ENCODE data around the gene HIP1.
"Not testable (repeated sequence)": the region's sequence is repeated elsewhere in the genome, so short reads cannot be mapped to it uniquely, and the experiment has no call there.

Gene HIP1

GRCh38 chr7:75738604-75738974, at the start of gene HIP1:
HIP1 (minus strand) TSS chr7:75738941; CDS start chr7:75738920, 21 bp downstream.
- no peak for DNase-seq (ENCODE audit: low read depth, low spot score)

DNA sequence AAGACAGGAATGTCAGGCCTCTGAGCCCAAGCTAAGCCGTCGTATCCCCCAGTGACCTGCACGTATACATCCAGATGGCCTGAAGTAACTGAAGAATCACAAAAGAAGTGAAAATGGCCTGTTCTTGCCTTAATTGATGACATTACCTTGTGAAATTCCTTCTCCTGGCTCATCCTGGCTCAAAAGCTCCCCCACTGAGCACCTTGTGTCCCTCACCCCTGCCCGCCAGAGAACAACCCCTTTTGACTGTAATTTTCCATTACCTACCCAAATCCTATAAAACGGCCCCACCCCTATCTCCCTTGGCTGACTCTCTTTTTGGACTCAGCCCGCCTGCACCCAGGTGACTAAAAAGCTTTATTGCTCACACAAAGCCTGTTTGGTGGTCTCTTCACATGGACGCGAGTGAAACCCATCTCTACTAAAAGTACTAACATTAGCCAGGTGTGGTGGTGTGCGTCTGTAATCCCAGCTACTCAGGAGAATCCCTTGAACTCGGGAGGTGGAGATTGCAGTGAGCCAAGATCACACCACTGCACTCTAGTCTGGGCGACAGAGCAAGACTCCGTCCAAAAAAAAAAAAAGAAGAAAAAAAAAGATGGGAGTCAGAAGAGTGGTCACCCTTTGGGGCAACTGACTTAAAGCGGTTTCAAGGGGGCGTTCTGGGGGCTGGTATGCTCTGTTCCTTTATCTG, 49.6 kb upstream of the HIP1 start:
- peak; percentile 71 for DNase-seq (ENCODE audit: low read depth, low spot score)

DNA sequence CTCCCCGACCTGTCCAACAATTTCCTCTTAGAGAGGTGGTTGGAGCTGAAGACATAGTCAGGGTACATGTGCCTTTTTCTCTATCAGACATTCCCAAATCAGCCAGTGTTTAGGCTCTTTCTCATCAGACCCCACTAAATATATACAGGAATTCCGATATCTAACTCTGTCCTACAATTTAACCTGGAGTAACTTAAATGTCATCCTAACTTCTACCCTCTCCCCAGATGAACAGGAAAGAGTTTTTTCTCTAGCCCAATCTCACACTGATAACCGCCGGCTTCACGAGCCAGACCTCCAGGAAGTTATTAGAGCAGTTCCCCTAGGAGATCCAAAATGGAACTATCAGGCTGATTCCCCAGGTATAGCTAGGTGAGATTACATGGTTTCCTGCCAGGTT, 44.3 kb upstream of the HIP1 start:
- not testable (repeated sequence) for DNase-seq (ENCODE audit: low read depth, low spot score)

DNA sequence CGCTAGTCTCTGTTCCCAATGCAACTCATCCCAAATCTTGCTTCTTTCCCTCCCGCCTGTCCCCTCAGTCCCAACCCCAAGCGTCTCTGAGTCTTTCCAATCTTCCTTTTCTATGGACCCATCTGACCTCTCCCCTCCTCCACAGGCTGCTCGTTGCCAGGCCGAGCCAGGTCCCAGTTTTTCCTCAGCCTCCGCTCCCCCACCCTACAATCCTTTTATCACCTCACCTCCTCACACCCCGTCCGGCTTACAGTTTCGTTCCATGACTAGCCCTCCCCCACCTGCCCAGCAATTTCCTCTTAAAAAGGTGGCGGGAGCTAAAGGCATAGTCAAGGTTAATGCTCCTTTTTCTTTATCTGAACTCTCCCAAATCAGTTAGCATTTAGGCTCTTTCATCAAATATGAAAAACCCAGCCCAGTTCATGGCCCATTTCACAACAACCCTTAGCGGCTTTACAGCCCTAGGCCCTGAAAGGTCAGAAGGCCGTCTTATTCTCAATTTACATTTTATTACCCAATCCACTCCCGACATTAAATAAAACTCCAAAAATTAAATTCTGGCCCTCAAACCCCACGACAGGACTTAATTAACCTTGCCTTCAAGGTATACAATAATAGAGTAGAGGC, 42.0 kb upstream of the HIP1 start:
- not testable (repeated sequence) for DNase-seq (ENCODE audit: low read depth, low spot score)

DNA sequence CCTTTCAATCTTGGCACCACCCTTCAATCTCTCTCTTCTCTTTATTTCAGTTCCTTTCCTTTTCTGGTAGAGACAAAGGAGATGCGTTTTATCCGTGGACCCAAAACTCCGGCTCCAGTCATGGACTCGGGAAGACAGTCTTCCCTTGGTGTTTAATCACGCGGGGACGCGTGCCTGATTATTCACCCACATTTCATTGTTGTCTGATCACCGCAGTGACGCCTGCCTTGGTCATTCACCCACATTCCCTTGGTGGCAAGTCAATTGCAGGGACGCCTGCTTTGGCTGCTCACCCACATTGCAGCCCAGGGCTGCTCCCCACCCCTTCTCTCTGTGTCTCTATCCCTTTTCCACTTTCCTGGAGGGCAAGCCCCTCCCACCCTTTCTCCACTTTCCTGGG, 40.8 kb upstream of the HIP1 start:
- not testable (repeated sequence) for DNase-seq (ENCODE audit: low read depth, low spot score)

DNA sequence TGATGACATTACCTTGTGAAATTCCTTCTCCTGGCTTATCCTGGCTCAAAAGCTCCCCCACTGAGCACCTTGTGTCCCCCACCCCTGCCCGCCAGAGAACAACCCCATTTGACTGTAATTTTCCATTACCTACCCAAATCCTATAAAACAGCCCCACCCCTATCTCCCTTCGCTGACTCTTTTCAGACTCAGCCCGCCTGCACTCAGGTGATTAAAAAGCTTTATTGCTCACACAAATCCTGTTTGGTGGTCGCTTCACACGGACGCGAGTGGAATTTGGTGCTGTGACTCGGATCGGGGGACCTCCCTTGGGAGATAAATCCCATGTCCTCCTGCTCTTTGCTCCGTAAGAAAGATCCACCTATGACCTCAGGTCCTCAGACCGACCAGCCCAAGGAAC, 40.3 kb upstream of the HIP1 start:
- not testable (repeated sequence) for DNase-seq (ENCODE audit: low read depth, low spot score)

DNA sequence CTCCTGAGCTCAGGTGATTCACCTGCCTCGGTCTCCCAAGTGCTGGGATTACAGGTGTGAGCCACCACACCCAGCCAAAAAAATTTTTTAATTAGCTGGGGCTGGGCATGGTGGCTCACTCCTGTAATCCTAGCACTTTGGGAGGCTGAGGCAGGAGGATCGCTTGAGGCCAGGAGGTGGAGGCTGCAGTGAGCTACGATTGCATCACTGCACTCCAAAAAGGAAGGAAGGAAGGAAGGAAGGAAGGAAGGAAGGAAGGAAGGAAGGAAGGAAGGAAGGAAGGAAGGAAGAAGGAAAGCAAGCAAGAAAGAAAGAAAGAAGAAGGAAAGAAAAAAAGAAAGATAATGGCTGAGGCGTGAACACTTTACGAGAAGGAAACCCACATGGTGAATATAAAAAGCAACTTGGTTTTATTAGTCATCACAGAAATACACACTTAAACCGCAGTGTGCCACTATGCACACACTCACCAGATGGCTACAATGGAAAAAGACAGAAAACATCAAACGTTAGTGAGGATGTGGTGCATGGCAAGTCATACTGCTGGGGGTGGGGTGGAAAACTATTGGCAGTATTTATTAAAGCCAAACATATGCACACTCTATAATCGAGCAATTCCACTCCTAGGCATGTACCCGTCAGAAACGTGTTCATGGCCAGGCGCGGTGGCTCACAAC, 37.7 kb upstream of the HIP1 start:
- DNase-seq (ENCODE audit: low read depth, low spot score), result no peak

- not testable (repeated sequence) for DNase-seq (ENCODE audit: low read depth, low spot score)
Measured at GRCh38 chr7:75773958-75774357, 35.2 kb upstream of the HIP1 start.

DNA sequence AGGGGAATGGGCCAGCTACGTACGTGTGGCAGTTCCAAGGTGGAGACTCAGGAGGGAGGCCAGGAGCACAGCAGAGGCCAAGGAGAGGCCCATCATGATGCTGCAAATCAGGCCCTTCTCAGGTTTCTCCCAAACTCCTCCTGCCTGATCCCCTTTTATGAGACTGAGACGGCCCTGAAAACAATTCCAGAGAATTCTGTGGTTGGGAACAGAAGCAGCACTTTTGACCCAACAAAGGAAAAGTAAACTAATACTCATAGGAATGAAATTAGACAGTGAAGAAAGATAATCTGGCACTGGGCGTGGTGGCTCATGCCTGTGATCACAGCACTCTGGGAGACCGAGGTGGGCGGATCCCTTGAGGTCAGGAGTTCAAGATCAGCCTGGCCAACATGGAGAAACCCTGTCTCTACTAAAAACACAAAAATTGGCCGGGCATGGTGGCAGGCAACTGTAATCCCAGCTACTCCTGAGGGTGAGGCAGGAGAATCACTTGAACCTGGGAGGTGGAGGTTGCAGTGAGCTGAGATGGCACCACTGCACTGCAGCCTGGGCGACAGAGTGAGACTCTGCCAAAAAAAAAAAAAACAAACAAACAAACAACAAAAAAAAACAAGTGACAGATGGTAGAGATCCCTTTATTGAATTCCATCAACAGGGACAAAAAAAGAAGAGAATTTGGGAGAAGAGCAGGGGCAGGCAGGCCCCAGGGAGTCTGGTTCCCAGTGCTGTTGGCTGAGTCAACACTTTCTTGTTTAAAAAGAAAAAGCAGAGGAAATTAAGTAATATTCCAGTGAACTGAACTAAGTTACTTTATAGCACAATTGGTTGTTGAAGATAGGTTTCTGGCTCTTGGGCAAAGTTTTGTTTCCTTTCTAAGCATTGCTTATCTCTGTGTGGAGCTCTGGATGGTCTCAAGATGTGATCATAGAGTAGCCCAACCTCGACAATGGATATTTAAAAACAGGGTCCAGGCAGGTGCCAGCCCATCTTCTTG, 33.6 kb upstream of the HIP1 start, which contains the start of gene CCL26:
TSS of gene CCL26 (minus strand) at position 131 of the 997 bp plus-strand sequence. CDS start at position 96, 35 bp downstream.
- DNase-seq (ENCODE audit: low read depth, low spot score), result no peak

- no peak for DNase-seq (ENCODE audit: low read depth, low spot score)
Measured at GRCh38 chr7:75771224-75771623, 32.5 kb upstream of the HIP1 start.

DNA sequence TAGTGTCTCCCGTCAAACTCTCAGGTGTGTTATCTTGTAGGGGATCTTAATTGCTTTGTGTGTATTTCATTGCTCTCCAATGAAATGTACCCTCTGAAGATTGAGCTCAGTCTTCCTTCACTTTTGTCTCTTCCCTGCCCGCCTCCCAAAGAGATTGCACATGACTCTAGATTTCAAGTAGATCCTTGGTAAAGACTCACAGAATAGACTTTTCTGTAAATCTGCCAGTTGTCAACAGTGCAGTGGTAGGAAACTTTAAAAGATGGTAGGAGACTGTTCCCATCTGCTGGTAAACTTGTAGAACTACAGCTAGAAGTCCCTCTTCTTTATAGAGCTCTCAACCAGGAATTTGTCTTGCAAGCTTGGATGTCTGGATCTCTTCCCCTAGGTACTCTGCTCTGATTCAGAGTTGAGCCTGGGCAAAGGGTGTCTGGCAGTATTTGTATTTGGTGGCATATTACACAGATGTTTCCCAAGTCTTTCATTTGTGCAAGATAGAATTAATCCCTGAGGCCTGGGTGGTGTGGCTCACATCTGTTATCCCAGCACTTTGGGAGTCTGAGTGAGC, 23.7 kb upstream of the HIP1 start:
- DNase-seq (ENCODE audit: low read depth, low spot score), result peak; percentile 40

DNA sequence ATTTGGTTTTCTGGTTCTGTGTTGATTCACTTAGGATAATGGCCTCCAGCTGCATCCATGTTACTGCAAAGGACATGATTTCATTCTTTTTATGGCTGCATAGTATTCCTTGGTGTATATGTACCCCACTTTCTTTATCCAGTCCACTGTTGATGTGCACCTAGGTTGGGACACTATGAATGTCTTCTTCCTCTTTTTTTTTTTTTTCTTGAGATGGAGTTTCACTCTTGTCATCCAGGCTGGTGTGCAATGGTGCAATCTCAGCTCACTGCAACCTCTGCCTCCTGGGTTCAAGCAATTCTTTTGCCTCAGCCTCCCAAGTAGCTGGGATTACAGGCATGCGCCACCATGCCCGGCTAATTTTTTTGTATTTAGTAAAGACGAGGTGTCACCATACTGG, 23.1 kb upstream of the HIP1 start:
- DNase-seq (ENCODE audit: low read depth, low spot score), result not testable (repeated sequence)

DNA sequence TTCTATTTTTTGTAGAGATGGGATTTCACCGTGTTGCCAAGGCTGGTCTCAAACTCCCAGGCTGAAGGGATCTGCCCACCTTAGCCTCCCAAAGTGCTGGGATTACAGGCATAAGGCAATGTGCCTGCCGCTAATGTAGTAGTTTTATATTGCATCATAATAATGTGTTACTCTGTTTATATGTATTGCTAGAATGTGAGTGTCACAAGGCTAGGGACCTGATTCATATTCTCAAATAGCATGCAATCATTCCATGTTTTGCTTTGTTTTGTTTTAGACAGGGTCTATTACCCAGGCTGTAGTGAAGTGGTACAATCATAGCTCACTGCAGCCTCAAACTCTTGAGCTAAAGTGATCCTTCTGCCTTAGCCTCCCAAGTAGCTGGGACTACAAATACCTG, 19.8 kb upstream of the HIP1 start:
- DNase-seq (ENCODE audit: low read depth, low spot score), result no peak

- no peak for DNase-seq (ENCODE audit: low read depth, low spot score)
Measured at GRCh38 chr7:75757860-75758259, 19.1 kb upstream of the HIP1 start.

- no peak for DNase-seq (ENCODE audit: low read depth, low spot score)
Measured at GRCh38 chr7:75756991-75757676, 18.4 kb upstream of the HIP1 start.

GRCh38 chr7:75756206-75756990, 17.7 kb upstream of the HIP1 start:
- DNase-seq (ENCODE audit: low read depth, low spot score), result no peak

GRCh38 chr7:75743455-75743859, 4.7 kb upstream of the HIP1 start:
- no peak for DNase-seq (ENCODE audit: low read depth, low spot score)

DNA sequence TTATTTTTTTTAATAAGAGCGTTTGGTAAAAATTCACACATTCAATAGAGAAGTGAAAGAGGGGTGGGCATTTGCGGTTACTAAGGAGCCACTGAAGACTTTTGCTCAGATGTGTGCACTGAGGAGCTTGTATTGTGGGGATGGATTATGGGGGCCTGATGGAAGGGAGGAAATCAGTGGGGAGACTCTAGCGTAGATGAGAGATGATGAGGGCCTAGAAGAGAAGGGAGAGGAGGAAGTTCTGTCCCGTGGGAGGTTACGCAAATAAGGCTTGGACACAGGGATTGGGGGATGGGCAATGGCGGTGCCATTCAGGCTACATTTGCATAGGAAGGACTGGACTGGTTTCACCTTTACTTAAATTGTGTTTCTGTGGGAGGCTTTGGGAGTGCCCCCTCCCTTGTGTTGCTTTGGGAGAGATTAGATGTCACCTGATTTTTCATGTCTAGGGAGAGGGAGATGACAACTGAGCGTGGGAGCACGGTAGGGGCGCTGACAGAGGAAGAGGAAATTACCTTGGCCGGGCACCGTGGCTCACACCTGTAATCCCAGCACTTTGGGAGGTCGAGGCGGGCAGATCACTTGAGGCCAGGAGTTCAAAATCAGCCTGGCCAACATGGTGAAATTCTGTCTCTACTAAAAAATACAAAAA, 2.2 kb upstream of the HIP1 start:
- DNase-seq (ENCODE audit: low read depth, low spot score), result no peak
